Gastroesophageal sphincter (tissue), 3 donors: ENCODE results near the gene SMARCA4.

Experiments
- CTCF ChIP-seq, 4 experiments: fragments of 200-600 bp in 2 of 4; fragments of 450-650 bp in 2 of 4; sonication (generic) in 1 of 4; IDR thresholded peaks; one replicate each; pipeline ENCODE4 v1.5.1; 2017 to 2019; ENCODE audit warnings: antibody characterized with exemption in 4 of 4, mild to moderate bottlenecking in 2 of 4, moderate library complexity in 2 of 4
- EP300 ChIP-seq: sonication (generic); formaldehyde crosslinking; IDR thresholded peaks from one replicate; pipeline ENCODE4 v1.6.1; 2017; ENCODE audit warnings: antibody characterized with exemption, mild to moderate bottlenecking
- POLR2A ChIP-seq, 2 donors: fragments of 450-650 bp; IDR thresholded peaks; one replicate each; pipeline ENCODE4 v1.6.1; 2017; ENCODE audit warnings: antibody characterized with exemption in 2 of 2, mild to moderate bottlenecking in 2 of 2, moderate library complexity in 1 of 2

- TF ChIP-seq CTCF (IDR thresholded peaks at IDR 0.05) (no peak), POLR2A (IDR thresholded peaks at IDR 0.05) (no peak), EP300 (no peak)
Observed at GRCh38 chr19:11101057-11101456, 140.2 kb downstream of the SMARCA4 start.
